ENCODE data around the gene TLE3.

The TLE3 gene

DNA sequence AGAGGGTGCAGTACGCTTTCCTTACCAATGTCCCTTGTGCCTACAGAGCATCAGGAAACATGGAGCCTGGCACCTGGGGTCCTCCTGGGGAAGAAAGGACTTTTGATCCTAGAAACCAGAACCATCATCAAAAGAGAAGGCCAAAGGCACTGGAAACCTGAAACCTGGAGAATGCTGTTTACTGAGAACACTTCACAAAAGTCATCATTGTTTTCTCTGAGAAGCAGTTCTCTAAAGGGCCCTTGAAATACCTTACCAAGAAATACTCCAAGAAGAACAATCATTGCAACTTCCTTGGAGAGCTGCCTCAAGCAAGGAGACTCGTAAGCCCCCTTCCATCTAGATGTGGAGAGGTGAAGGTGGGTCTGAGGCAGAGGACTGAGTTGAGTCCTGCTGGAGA lies 66.0 kb downstream of the TLE3 start:
- no peaks in the 10 kb centered on the region for H3K36me3 ChIP-seq (ENCODE audit: control insufficient read depth, insufficient read depth, low read length, severe bottlenecking)
- H3K9ac ChIP-seq (ENCODE audit: low read length), result no peak overlapping the region
- H3K4me3 ChIP-seq (ENCODE audit: low read length), result no peak overlapping the region
- no peaks in the 10 kb centered on the region for H3K9me3 ChIP-seq (ENCODE audit: control insufficient read depth, low read length)
- DNase-seq (ENCODE audit: low read depth), result no peak
- peaks cover 39% of the 10 kb centered on the region for H3K27me3 ChIP-seq (replicated peaks; ENCODE audit: control insufficient read depth, insufficient read depth, low read length)
- peaks cover 10% of the 10 kb centered on the region for H3K4me1 ChIP-seq (ENCODE audit: control insufficient read depth, insufficient read depth, low read length)

DNA sequence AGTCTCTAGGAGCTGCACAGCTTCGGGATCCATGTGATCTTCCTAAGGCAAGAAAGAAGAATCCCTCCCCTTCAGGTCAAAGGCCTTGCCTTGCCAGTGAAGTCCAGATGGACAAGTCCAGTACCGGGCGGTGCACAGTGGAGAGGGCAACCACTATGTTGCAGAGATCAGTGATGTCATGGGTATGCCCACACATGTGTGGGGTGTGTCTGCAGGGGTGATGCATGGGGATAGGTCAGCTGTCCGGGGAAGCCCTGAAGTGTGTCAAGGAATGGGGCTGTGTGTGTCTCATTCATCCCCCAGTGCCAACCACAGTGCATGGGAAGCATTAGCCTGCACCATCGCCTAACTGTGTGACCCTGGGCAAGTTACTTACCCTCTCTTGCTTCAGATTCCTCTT lies 66.5 kb downstream of the TLE3 start:
- no peak overlapping the region for H3K9ac ChIP-seq (ENCODE audit: low read length)
- H3K27me3 ChIP-seq (replicated peaks; ENCODE audit: control insufficient read depth, insufficient read depth, low read length), result peaks cover 43% of the 10 kb centered on the region
- no peak overlapping the region for H3K4me3 ChIP-seq (ENCODE audit: low read length)
- no peak for DNase-seq (ENCODE audit: low read depth)
- peaks cover 11% of the 10 kb centered on the region for H3K4me1 ChIP-seq (ENCODE audit: control insufficient read depth, insufficient read depth, low read length)
- H3K9me3 ChIP-seq (ENCODE audit: control insufficient read depth, low read length), result no peaks in the 10 kb centered on the region
- no peaks in the 10 kb centered on the region for H3K36me3 ChIP-seq (ENCODE audit: control insufficient read depth, insufficient read depth, low read length, severe bottlenecking)

- H3K9me3 ChIP-seq (ENCODE audit: control insufficient read depth, low read length), result no peaks in the 10 kb centered on the region
- no peak for DNase-seq (ENCODE audit: low read depth)
These were observed 66.9 kb downstream of the TLE3 start for GRCh38 chr15:70030851-70031250.

GRCh38 chr15:70029297-70029701 lies 68.4 kb downstream of the TLE3 start:
- Histone ChIP-seq H3K4me1 (ENCODE audit: control insufficient read depth, insufficient read depth, low read length) (peaks cover 31% of the 10 kb centered on the region), H3K4me3 (ENCODE audit: low read length) (no peak overlapping the region), H3K27me3 (replicated peaks; ENCODE audit: control insufficient read depth, insufficient read depth, low read length) (peaks cover 44% of the 10 kb centered on the region), H3K36me3 (ENCODE audit: control insufficient read depth, insufficient read depth, low read length, severe bottlenecking) (no peaks in the 10 kb centered on the region), H3K9ac (ENCODE audit: low read length) (no peak overlapping the region), H3K9me3 (ENCODE audit: control insufficient read depth, low read length) (no peaks in the 10 kb centered on the region)
- no peak for DNase-seq (ENCODE audit: low read depth)

More at GRCh38 chr15:70030851-70031250, 66.9 kb downstream of the TLE3 start:
- Histone ChIP-seq H3K27me3 (replicated peaks; ENCODE audit: control insufficient read depth, insufficient read depth, low read length) (peaks cover 44% of the 10 kb centered on the region), H3K36me3 (ENCODE audit: control insufficient read depth, insufficient read depth, low read length, severe bottlenecking) (no peaks in the 10 kb centered on the region), H3K4me3 (ENCODE audit: low read length) (no peak overlapping the region), H3K9ac (ENCODE audit: low read length) (no peak overlapping the region), H3K4me1 (ENCODE audit: control insufficient read depth, insufficient read depth, low read length) (peaks cover 15% of the 10 kb centered on the region)

DNA sequence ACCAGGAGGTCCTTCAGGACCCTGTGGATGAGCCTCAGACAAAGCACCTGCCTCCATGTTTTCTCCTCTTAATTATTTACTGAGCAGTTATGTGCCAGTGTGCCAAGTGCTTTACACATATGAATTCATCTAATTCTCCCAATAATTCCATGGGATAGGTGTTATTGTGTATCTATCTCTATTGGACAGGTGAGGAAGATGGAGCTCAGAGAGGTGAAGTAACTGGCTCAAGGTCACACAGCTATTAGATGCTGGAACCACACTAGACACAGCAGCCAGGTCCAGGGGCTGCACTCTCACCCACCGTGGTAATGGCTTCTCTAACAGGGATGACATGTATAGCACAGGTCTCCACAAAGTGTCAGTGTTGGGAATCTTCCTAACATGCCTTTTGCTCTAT lies 70.2 kb downstream of the TLE3 start:
- Histone ChIP-seq H3K27me3 (replicated peaks; ENCODE audit: control insufficient read depth, insufficient read depth, low read length) (peaks cover 35% of the 10 kb centered on the region), H3K9me3 (ENCODE audit: control insufficient read depth, low read length) (no peaks in the 10 kb centered on the region), H3K4me3 (ENCODE audit: low read length) (no peak overlapping the region), H3K4me1 (ENCODE audit: control insufficient read depth, insufficient read depth, low read length) (peaks cover 37% of the 10 kb centered on the region), H3K36me3 (ENCODE audit: control insufficient read depth, insufficient read depth, low read length, severe bottlenecking) (no peaks in the 10 kb centered on the region), H3K9ac (ENCODE audit: low read length) (no peak overlapping the region)
- DNase-seq (ENCODE audit: low read depth), result no peak

DNA sequence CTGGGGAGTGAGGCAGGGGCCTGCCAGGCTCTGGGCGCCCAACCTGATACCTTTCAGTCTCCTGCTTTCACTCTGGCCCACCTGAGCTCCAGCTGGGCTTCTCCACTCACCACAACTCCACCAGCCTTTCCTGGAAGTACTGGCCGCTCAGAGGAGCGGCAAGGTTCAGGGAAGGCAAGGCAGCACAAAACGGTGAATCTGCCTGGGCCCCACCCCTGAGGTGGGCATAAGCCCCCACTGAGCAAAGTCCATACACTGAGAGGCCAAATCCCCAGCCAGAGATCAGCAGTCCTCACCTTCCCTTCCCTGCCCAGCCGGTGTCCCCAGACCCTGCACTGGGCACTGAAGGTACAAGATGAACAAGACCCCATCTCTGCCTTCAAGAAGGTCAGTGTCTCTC lies 70.7 kb downstream of the TLE3 start:
- H3K4me3 ChIP-seq (ENCODE audit: low read length), result no peak overlapping the region
- no peaks in the 10 kb centered on the region for H3K9me3 ChIP-seq (ENCODE audit: control insufficient read depth, low read length)
- peaks cover 33% of the 10 kb centered on the region for H3K27me3 ChIP-seq (replicated peaks; ENCODE audit: control insufficient read depth, insufficient read depth, low read length)
- peaks cover 37% of the 10 kb centered on the region for H3K4me1 ChIP-seq (ENCODE audit: control insufficient read depth, insufficient read depth, low read length)
- DNase-seq (ENCODE audit: low read depth), result no peak
- H3K9ac ChIP-seq (ENCODE audit: low read length), result no peak overlapping the region
- H3K36me3 ChIP-seq (ENCODE audit: control insufficient read depth, insufficient read depth, low read length, severe bottlenecking), result no peaks in the 10 kb centered on the region

- H3K4me3 ChIP-seq (ENCODE audit: low read length), result no peak overlapping the region
- peak overlapping the region; percentile 1 for H3K9ac ChIP-seq (ENCODE audit: low read length)
- H3K9me3 ChIP-seq (ENCODE audit: control insufficient read depth, low read length), result no peaks in the 10 kb centered on the region
- no peak for DNase-seq (ENCODE audit: low read depth)
- peaks cover 28% of the 10 kb centered on the region for H3K27me3 ChIP-seq (replicated peaks; ENCODE audit: control insufficient read depth, insufficient read depth, low read length)
- no peaks in the 10 kb centered on the region for H3K36me3 ChIP-seq (ENCODE audit: control insufficient read depth, insufficient read depth, low read length, severe bottlenecking)
- peaks cover 37% of the 10 kb centered on the region for H3K4me1 ChIP-seq (ENCODE audit: control insufficient read depth, insufficient read depth, low read length)
These were observed 72.1 kb downstream of the TLE3 start for GRCh38 chr15:70025413-70026296.

DNA sequence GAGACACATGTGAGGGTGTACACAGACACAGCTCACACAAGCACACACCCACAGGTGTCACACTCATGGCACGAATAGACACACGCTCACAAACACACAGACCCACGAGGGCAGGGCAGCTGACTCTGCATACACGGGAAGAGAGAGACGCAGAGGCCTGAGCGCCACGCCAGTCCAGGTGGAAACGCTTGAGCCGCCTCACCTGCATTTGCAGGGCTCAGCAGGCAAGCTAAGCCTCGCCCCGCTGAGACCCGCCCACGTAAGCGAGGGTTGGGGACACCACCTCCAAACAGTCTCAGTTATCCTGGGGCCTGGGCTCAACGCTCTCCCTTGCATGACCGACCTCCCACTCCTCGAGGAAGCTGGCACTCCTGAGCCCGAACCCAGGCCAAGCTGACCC lies 73.2 kb downstream of the TLE3 start:
- peak overlapping the region; percentile 53 for H3K4me3 ChIP-seq (ENCODE audit: low read length)
- no peaks in the 10 kb centered on the region for H3K36me3 ChIP-seq (ENCODE audit: control insufficient read depth, insufficient read depth, low read length, severe bottlenecking)
- no peak for DNase-seq (ENCODE audit: low read depth)
- no peaks in the 10 kb centered on the region for H3K9me3 ChIP-seq (ENCODE audit: control insufficient read depth, low read length)
- H3K9ac ChIP-seq (ENCODE audit: low read length), result peak overlapping the region; percentile 41
- H3K4me1 ChIP-seq (ENCODE audit: control insufficient read depth, insufficient read depth, low read length), result peaks cover 37% of the 10 kb centered on the region
- peaks cover 38% of the 10 kb centered on the region for H3K27me3 ChIP-seq (replicated peaks; ENCODE audit: control insufficient read depth, insufficient read depth, low read length)

DNA sequence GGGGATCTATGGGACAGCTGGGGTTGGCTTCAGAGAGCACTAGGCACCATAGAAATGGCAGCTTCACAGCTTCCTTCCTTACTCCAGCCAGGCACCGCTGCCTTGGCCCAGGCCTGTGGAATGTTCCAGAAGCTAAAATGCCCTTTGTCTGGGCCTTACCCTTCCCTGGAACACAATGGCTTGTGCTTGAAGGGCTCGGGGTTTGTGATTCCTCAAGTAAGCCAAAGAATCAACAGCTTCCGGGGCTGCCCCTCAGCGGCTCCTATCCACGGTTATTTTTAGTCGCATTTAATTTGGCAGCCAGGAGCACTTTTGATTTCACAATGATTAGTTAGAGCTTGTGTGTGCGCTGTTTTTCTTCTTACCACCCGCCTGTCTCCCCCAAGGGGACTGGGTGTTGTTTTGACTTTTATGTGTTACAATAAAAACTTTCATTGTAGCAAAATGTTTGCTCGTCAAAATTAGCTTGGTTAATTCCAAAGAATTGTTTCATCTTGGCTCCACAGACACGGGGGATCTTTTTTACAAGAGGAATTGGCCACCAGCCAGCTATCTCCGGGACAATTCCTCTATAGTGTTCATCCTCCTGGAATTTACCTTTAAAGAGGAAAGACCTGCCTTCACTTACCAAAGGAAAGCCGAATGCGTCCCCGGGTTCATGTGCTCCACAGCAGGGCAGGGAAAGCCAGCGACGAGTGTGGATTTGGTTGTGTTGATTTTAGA lies 73.8 kb downstream of the TLE3 start:
- peak overlapping the region; percentile 41 for H3K9ac ChIP-seq (ENCODE audit: low read length)
- peak overlapping the region; percentile 53 for H3K4me3 ChIP-seq (ENCODE audit: low read length)
- DNase-seq (ENCODE audit: low read depth), result peak; percentile 49
- peaks cover 37% of the 10 kb centered on the region for H3K4me1 ChIP-seq (ENCODE audit: control insufficient read depth, insufficient read depth, low read length)
- peaks cover 41% of the 10 kb centered on the region for H3K27me3 ChIP-seq (replicated peaks; ENCODE audit: control insufficient read depth, insufficient read depth, low read length)
- no peaks in the 10 kb centered on the region for H3K9me3 ChIP-seq (ENCODE audit: control insufficient read depth, low read length)
- H3K36me3 ChIP-seq (ENCODE audit: control insufficient read depth, insufficient read depth, low read length, severe bottlenecking), result no peaks in the 10 kb centered on the region

GRCh38 chr15:70023064-70023768 lies 74.5 kb downstream of the TLE3 start:
- Histone ChIP-seq H3K9ac (ENCODE audit: low read length) (no peak overlapping the region), H3K4me3 (ENCODE audit: low read length) (no peak overlapping the region), H3K36me3 (ENCODE audit: control insufficient read depth, insufficient read depth, low read length, severe bottlenecking) (no peaks in the 10 kb centered on the region), H3K4me1 (ENCODE audit: control insufficient read depth, insufficient read depth, low read length) (peaks cover 37% of the 10 kb centered on the region), H3K27me3 (replicated peaks; ENCODE audit: control insufficient read depth, insufficient read depth, low read length) (peaks cover 38% of the 10 kb centered on the region), H3K9me3 (ENCODE audit: control insufficient read depth, low read length) (no peaks in the 10 kb centered on the region)
- peak; percentile 39 for DNase-seq (ENCODE audit: low read depth)

DNA sequence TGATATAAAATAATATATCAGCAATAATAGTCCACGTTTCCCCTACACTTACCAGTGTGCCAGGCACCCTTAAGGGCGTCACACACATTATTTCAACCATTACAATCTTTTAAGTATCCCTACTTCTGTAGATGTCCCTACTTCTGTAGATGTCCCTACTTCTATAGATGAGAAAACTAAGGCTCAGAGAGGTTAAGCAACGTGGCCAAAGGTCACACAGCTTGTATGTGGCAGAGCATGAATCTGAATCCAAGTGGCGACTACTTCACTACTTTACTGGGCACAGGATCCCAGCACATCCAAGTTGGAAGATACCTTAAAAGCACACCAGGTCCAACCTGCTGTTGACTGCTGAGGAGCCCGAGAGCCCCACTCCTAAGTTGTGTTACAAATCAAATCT lies 77.5 kb downstream of the TLE3 start:
- peaks cover 40% of the 10 kb centered on the region for H3K27me3 ChIP-seq (replicated peaks; ENCODE audit: control insufficient read depth, insufficient read depth, low read length)
- H3K9me3 ChIP-seq (ENCODE audit: control insufficient read depth, low read length), result peaks cover 8% of the 10 kb centered on the region
- H3K36me3 ChIP-seq (ENCODE audit: control insufficient read depth, insufficient read depth, low read length, severe bottlenecking), result no peaks in the 10 kb centered on the region
- H3K4me3 ChIP-seq (ENCODE audit: low read length), result no peak overlapping the region
- H3K9ac ChIP-seq (ENCODE audit: low read length), result no peak overlapping the region
- DNase-seq (ENCODE audit: low read depth), result no peak
- peaks cover 25% of the 10 kb centered on the region for H3K4me1 ChIP-seq (ENCODE audit: control insufficient read depth, insufficient read depth, low read length)
